Hematopoietic multipotent progenitor cell treated with erythropoietin and hydrocortisone succinate and interleukin-3 and kit ligand, for 17 days (in vitro differentiated cells): Measurements from ENCODE around the gene STOML3.

Experiments
- DNase-seq: peaks from one replicate; pipeline ENCODE4 v3.0.0-alpha.2; 2015; ENCODE audit warnings: low spot score

STOML3 gene

DNA sequence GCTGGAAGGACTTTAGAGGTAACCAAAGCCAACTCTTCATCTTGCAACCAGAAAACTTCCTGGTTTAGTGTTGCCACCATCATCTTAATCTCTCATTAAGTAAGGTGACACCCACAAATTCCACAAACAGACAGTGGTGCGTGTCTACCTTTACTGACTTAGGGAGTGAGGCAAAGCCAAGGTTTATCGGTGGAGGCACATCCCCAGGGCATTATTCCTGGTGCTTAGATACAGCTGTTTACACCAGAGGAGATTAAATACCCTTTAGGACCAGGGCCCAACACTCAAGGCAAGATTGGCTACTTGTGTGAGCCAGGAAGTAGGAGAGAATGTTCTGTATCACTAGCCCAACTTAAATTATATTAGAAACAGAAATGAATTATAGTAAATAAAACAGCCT lies 9.5 kb downstream of the STOML3 start:
- no peak for DNase-seq

DNA sequence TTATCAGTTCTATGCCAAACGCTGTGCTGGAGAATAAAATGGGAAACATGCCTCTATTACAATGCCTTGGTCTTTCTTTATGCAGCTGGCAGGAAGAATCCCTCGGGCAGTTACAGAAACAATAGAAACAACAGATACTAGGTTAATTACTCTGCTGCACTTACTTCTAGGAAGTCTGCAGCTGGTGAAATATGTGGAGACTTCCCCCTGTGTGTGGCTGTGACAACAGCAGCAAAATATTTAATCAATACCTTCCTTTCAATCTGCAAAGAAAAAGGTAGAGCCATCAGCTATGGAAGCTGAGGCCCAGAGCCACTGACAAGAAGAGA lies 9.9 kb downstream of the STOML3 start:
- DNase-seq, result no peak

DNA sequence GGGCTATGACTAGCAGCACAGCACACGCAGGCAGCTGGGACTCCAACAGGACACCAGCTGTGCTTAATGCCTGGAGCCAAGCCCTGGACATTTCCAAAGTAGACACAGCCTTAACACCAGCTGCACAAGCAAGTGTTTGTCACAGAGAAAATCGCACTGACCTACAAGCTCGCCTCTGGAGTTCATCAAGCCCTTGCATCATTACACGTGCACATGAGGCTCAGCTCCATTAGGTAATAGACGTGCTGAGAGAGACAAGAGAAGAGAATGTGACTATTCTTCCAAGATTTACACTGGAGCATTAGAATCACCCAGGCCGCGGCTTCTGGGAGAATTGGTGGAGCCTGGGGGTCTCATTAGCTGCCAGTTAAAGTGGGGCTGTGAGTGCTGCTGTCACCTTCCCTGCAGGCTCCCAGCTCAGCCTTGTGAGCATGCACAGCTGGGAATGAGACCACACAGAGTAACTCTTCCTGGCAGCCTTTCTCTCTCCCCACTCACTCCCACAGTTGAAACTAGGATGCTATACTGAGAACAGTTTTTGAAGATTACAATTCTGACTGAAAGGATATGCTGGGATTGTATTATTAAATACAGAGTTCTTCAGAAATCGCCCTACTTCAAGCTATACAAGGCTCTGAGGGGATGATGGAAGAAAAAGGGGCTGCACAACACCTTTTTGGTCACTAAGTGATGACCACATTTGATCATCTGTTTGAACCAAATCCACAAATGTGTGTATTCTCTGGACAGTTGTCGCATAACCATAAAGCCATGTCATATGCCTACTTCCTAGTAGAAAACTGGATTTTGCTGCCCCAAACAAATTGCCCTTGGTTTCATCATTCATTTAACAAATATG lies 10.5 kb downstream of the STOML3 start:
- no peak for DNase-seq

DNA sequence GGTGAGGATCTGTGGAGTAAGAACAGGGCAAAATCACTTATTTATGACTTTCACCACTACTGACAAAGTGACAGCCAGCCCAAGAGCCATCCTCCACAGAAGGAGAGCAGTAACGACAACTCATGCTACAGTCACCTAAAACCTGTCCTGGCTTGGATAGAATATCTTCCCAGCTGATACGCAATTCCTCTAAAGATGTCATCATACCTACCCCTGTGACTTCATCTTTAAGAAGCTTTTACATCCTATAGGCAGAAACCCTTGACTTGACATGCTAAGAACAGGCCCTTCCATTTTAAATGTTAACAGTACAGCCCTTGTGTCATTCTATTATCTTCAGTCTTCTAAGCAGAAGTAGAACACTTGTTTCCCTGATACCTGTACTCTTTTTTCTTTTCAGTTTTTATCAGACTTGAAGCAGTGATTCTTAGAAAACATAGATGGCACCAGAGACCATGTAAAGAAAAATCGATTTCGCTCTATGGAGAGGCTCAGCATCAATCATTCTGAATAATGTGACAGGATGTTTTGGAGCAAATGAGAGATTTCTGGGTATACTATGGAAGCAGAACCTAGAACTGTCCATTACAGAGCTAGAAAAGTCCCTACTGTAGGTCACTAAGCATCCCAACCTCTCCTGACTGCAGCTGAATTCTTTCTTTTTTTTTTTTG lies 20.1 kb downstream of the STOML3 start:
- no peak for DNase-seq

DNA sequence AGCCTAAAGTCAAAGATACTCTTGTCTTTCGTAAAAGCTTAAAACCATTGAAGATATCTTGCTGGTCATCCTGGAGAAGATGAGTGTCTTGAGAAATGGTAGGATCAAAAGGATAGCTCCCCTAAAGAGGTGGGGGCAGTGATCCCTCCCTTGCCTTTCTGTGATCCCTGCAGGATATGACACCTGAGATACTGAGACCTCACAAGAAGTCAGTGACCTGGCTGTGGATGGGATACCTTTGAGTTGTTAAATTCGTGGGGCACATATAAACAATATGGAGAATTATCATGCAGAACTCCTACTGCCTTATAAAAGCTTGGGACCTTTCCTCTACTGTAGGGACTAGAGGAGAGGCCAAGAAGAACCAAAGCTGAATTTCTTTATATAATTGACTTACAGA lies 21.4 kb downstream of the STOML3 start:
- DNase-seq, result no peak

DNA sequence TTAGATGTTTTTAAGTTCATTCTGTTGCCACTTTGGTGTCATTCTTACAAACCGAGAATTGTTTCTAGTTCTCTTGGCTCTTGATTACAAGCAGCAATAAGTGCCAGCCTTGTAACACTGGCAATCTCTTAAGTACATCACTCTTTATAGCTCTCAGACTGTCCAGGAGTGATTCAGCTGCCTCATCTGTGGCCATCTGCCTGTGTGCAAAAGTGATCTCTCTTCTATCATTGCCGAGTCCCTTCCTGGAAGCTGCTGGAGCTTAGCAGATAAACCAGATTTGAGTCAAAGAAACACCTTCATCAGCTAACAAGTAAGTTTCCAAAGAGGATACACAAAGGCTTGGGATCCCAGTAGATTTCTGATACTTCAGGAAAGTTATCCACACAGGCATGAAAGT lies 23.2 kb downstream of the STOML3 start:
- no peak for DNase-seq

DNA sequence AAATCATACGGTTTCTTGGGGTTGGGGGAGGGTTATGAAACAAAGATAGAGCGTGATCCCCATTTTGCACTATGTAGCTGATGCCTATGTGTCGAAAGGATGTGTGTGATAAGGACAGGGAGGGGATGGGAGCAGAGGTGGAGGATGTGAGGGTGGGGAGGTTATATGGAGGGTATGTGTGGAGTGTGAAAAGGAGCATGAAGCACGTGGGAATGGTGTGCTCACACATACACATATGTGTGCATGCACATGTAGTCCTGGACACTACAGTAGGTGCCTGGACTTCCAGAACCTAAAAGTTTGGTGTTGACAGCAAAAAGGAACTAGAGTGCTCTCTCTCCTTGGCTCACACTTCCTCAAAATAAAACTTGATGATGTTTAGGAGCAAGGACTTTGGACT lies 25.4 kb downstream of the STOML3 start:
- DNase-seq, result no peak

DNA sequence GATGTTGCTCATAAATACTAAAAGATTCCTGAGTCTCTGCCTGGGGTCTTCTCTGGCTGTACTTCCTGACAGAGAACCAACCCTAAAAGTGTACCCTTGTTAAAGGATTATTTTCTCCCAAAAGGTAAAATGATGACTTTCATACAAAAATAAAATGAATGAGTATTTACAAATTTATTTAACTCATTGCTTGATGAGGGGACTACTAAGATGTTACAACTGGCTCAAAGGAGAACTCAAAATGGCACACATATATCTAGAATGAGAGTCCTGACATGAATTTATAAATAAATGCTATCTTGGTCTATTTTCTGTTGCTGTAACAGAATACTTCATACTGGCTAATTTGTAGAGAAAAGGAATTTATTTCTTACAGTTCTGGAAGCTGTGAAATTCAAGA lies 30.5 kb downstream of the STOML3 start:
- no peak for DNase-seq

DNA sequence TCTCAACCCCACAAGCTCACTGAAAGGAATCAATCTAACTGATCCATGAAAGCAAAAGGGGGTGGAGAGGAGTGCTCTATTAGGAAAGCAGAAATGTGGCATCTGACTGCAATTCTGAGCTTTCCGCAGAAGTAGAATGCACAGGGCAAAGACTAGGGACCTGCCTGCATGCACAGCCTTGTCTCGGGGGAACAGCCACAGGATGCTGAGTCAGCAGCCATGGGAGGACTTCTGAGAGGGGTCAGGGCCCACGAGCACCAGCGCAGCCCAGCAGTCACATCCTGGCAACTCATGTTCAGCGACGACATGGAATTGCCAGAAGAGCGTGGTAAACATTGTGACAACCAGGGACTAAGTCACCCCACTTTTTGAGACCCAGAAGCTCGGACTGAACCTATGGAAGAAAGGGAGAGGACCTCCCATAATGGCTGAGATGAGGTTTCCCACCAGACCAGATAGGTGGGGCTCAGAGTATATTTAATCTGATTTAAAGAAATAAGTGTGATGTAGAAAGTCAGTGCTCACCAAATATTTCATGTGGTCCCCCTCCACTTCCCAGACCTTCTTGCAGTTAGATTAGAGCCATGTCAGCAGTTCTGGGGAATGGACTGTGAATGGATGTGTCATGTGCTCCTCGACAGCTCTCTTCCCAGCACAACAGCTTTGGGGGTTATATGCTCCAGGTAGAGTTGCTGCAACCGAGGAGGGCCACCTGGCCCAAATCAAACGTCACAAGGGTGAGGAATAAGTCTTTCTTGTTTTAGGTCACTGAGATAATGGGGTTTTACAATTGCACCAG lies 32.6 kb downstream of the STOML3 start:
- no peak for DNase-seq

DNA sequence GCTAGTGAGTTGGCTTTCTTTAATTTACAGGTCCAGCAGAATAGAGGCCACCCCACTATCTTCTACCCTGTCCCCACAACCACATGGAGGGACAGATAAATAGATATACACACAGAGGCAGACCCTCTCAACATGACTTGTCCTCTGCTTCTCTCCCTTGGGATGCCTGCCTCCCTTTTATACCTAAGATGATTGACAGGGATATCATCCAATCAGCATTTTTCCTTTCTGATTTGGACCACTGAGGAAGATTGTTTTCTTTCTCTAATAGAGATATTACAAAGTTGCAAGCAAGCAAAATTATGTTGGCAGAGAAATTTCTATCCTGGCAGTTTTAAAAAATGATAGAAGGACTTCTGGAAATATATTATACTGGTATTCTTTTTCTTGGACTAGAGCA lies 35.8 kb downstream of the STOML3 start:
- no peak for DNase-seq

DNA sequence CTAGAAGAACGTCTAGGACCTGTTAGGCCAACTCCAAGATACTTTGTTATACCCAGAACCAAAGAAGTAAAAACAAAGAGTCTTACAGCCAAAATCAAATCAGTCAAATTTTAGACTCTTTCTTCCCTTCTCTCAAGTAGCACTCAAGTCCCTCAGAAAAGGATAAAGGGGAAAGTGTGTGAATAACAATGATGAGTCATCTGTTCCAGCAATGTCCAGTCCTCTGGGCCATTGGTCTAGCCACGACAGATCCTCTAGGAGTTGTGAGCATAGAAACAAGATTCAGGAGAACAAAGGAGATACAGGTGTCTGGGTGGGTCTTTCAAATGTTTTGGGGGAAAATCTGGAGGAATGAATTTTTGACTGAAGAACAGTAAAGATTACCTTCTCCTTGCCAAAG lies 36.3 kb downstream of the STOML3 start:
- DNase-seq, result no peak

DNA sequence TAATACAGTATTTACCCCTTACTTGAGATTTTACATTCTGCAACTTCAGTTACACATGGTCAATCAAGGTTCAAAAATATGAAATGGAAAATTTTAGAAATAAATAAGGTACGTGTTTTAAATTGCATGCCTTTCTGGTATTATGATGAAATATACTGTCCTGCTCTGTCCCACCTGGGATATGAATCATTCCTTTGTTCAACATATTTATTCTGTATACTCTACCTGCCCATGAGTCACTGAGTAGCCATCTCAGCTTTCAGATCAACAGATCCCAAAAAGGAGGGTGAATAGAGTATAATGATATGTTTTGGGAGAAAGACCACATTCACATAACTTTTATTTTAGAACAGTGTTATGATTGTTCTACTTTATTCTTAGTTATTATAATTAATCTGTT lies 37.8 kb downstream of the STOML3 start:
- DNase-seq, result no peak

DNA sequence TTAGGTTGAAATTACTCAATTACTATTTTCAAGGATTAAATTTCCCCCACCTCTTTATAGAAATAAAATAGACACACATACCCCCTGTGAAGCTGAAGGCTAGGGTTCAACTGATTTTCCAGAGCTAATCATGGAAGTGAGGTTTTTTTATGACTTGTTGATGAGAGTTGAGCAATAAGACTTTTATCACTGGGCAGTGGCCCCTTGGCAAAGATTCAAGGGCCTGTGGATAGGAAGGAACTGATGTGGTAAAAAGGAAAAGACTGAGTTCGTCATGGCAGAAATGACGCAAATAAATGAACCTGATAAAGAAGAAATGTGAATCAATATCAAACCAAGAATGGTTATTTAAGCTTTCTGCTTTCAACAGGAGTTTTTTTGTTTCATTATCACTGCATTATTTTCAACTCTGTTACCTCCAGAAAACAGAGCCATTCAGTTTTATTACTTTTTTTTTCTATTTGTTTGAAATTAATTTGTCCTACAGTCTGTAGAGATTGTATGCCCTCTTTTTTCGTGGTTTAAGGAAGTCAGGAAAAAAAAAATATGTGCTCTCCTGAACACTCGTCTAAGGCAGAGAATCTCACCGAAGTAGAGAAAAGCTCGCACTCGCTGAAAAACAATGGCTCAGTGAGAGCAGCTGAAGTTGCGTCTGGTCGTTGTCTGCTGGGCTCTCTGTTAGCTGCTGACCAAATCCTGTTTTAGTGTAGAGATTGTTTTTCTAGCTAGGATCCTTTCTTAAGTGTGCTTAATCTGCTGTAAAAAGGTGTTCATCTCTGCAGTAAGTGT lies 38.9 kb downstream of the STOML3 start:
- no peak for DNase-seq

DNA sequence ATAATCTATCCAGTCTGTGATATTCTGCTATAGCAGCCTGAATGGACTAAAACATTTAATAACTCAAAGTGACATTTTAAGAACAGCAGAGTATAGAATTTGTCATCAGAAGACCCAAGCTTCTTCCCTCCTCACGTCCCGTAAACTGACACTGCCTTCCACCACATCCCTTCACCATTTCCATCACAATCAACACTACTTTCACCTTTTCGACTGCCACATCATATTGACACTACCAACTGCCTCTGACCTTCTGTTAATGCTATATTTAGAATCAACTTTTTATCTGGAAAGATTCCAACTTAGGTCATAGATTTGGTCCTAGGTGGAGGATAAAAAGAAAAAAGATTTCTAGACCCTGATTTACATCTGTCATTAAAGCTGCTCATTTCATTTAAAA lies 39.6 kb downstream of the STOML3 start:
- no peak for DNase-seq

DNA sequence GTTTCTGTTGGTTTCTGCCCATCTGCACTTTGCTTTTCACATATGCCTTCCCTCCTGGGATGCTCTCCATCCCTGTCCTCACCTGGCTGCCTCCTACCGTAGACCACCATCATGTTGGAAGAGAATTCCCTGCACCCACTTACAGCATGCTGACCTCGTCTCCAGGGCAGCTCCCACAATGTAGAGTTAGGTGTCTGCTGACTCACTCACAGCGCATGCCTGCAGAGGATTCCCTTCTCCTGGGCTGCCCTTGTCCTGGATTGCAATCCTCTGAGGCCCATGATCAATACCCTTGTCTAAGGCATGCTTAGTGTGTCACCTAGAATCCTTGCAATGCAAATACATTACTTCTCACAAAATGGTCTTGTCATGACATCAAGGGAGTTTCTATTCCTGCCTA lies 43.6 kb downstream of the STOML3 start:
- DNase-seq, result no peak

DNA sequence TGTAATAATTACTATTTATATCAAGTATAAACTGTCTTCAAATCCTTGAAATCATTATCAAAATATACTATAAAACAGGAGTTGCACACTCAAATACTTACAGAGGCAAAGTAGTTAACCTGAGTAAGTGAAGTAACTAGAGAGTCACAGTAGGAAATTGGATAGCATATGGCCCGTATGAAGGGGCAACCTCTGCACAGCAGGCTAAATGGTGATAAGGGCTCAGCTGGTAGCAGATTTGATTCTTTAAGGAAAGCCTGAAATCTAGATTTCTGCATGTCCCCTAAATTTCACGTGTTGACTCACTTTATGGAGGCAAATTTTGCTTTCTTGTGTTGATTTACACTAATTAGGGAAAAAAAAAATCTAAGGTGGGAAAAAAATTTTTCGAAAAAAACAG lies 46.4 kb downstream of the STOML3 start:
- DNase-seq, result no peak

DNA sequence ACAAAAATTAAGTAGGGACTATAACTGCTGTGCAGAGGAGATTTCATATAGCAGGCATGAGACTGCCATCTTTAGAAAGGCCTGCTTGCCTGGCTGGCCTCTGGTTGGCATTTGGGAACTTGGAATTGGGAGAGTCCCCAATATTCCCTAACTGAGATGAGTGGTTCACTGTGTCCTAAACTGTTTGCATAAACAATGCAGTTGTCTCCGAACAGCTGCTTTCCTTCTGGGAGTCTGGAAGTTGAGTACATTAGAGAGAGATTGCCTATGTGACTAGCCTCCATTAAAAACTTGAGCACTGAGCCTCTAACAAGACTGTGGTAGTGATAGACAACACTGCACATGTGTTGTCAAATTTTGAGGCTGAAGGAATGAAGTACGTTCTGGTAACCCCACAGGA lies 47.4 kb downstream of the STOML3 start:
- DNase-seq, result no peak

DNA sequence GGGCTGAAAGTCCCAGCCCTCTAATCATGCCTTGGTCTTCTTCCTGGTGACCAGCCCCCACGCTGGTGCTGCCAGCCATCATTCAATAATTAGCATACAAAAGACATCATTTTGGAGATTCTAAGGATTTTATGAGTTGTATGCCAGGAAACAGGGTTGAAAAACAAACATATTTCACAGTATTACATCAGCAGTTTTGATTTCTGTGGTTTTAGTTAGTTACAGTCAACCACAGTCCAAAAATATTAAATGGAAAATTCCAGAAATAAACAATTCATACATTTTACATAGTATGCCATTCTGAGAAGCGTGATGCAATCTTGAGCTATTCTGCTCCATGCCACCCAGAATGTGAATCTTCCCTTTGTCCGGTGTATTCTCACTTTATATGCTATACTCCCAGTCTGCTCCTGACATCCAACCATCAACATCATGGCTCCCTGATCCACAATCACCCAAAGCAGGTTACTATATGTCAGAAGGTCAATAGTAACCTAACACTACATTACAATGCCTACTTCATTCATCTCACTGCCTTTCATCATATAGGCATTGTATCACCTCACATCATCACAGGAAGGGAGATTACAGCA lies 49.2 kb downstream of the STOML3 start:
- DNase-seq, result no peak

DNA sequence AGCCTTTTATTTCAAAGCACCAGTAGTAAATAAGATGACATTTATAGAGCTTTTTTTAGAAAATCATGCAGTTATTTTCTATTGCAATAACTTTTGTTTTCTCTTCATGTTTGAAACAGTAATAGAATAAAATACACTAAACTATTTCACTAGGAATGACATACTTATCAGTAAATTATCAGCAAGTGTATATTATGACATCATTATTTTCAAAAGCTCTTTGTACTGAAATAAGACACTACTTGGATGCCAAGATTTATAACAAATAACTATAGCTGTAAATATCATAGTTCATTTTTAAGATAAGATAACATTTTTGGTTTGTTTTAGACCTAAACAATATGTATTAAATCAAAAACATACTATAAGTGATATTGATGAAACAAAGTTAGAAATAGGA lies 56.8 kb downstream of the STOML3 start:
- DNase-seq, result no peak

DNA sequence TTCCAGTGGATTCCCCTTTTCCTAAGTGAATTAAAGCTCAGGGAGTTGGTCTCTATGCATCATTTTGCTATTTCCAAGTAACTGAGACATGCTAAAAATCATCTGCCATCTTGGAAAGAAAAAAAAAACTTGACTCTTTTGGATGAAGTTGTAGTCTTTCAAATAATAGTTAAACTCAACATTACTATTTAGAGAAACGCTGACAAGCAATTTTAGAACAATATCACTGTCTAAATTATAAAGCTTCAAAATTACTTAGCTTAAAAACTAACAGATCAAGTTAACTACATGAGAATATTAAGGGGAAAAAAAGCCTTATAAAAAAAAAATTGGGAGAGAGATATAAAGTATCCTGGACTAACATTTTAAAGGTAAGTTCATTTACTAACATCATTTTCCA lies 68.5 kb downstream of the STOML3 start:
- no peak for DNase-seq

DNA sequence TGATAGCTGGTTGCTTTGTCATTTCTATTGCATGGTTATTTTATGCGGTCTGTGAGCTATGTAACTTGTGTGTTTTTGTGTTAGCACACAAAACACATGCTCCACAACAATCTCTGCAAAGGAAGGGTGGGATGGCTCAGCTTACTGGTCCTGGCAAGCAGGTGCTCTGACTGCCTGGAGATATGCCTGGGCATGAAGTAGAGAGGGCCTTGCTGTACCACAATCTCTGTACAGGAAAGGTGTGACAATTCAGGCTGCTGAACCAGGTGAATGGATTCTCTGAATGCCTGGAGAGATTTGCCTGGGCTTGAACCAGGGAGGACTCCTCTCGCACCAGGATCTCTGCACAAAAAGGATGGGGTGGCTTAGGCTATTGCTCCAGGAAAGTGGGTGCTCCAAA lies 69.5 kb downstream of the STOML3 start:
- DNase-seq, result no peak
